GM12878 (cell line): ENCODE data around the gene SYCE3. TPM values are rescaled to one million over a fixed set of nuclear protein-coding genes. Genes with fewer than 3 reads are reported as not detected.

ENCODE experiments used
- ATAC-seq: fragments of 200-7000 bp; cut with Tn5 transposase; 3 replicates; pipeline ENCODE4 v1.9.1; 2020; ENCODE audit warnings: mild to moderate bottlenecking, moderate library complexity
- BruUV-seq: library from RNA; stranded (reverse); fragments of 400-500 nt; replicated peaks from 2 replicates; lab custom pipeline; 2021; lab: Mats Ljungman, UMichigan
- CTCF ChIA-PET: fragments of 300-600 bp; sonication (Branson Sonifier 250); formaldehyde crosslinking; extraction: SDS; loops from one replicate; lab custom pipeline; 2021; ENCODE audit warnings: inconsistent platforms; lab: Yijun Ruan, JAX
- POLR2A ChIA-PET: fragments of 350-600 bp; formaldehyde crosslinking; extraction: SDS; loops from one replicate; lab custom pipeline; 2021; ENCODE audit warnings: inconsistent platforms; lab: Charles Lee
- RAD21 ChIA-PET: fragments of 300-600 bp; sonication (Branson Sonifier 250); formaldehyde crosslinking; loops from one replicate; lab custom pipeline; 2023; ENCODE audit warnings: antibody characterized with exemption; ENCODE audit not compliant: unreplicated experiment; lab: Charles Lee
- SMC1A ChIA-PET: fragments of 300-600 bp; sonication (Branson Sonifier 250); formaldehyde crosslinking; loops from one replicate; lab custom pipeline; 2023; ENCODE audit not compliant: unreplicated experiment, uncharacterized antibody; lab: Charles Lee
- DNase-seq: peaks from one replicate; pipeline ENCODE4 v3.0.0-alpha.2; 2011; ENCODE audit warnings: low read depth, low spot score
- FAIRE-seq: peaks from 3 replicates; lab custom pipeline; 2011; peaks lifted over from hg19 to GRCh38; lab: Jason Lieb, UNC
- H2AFZ ChIP-seq: 2 replicates; pipeline ENCODE4 v1.6.0; 2011; ENCODE audit warnings: low read depth, low read length, control low read depth; ENCODE audit not compliant: control insufficient read depth
- H3K27ac ChIP-seq: 2 replicates; pipeline ENCODE4 v1.5.1; 2011; ENCODE audit warnings: control low read depth; ENCODE audit not compliant: control insufficient read depth, insufficient read depth
- H3K27me3 ChIP-seq, 2 experiments: replicated peaks in 1 of 2; 2 replicates each; pipeline versions ENCODE4 v1.6.0 to v1.6.1; 2011; ENCODE audit warnings: low read length in 1 of 2; ENCODE audit not compliant: control insufficient read depth in 2 of 2, insufficient read depth in 2 of 2
- H3K36me3 ChIP-seq, 2 experiments: 2 replicates each; pipeline ENCODE4 v1.5.1; 2011; ENCODE audit warnings: low read length in 1 of 2; ENCODE audit not compliant: control insufficient read depth in 2 of 2, insufficient read depth in 2 of 2
- H3K4me1 ChIP-seq: 2 replicates; pipeline ENCODE4 v1.6.1; 2011; ENCODE audit warnings: mild to moderate bottlenecking, low read length, moderate library complexity, mixed read lengths; ENCODE audit not compliant: control insufficient read depth, insufficient read depth
- H3K4me2 ChIP-seq: 2 replicates; pipeline ENCODE4 v1.6.0; 2011; ENCODE audit warnings: control low read depth; ENCODE audit not compliant: control insufficient read depth, insufficient read depth
- H3K4me3 ChIP-seq: fragments of 200-600 bp; sonication (generic); 2 replicates; pipeline ENCODE4 v1.5.1; 2016
- H3K79me2 ChIP-seq: 2 replicates; pipeline ENCODE4 v1.6.0; 2011; ENCODE audit warnings: low read length; ENCODE audit not compliant: control insufficient read depth, insufficient read depth
- H3K9ac ChIP-seq: 2 replicates; pipeline ENCODE4 v1.8.0; 2011; ENCODE audit warnings: low read length, control low read depth, mixed read lengths; ENCODE audit not compliant: control insufficient read depth, insufficient read depth
- H3K9me3 ChIP-seq: replicated peaks from 3 replicates; pipeline ENCODE4 v1.5.1; 2011; ENCODE audit warnings: mild to moderate bottlenecking, low read length; ENCODE audit not compliant: control insufficient read depth, insufficient read depth
- H4K20me1 ChIP-seq: 2 replicates; pipeline ENCODE4 v1.6.0; 2011; ENCODE audit not compliant: control insufficient read depth, insufficient read depth
- CEBPB ChIP-seq, 2 experiments: fragments of 150-350 bp in 1 of 2; IDR thresholded peaks; 2 replicates each; pipeline ENCODE4 v1.6.1; 2012 to 2014; ENCODE audit warnings: low read depth in 2 of 2, low read length in 2 of 2, borderline replicate concordance in 1 of 2, inconsistent platforms in 1 of 2
- CEBPZ ChIP-seq: fragments of 150-350 bp; IDR thresholded peaks from 2 replicates; pipeline ENCODE4 v1.6.1; 2016; ENCODE audit warnings: low read depth, low read length
- EGR1 ChIP-seq, 2 experiments: IDR thresholded peaks; 1 replicate in 1 of 2; 2 replicates in 1 of 2; pipeline ENCODE4 v1.6.1; 2011 to 2012; ENCODE audit warnings: low read depth in 2 of 2, low read length in 2 of 2, borderline replicate concordance in 1 of 2, mild to moderate bottlenecking in 1 of 2, moderate library complexity in 1 of 2
- ESRRA ChIP-seq: IDR thresholded peaks from 2 replicates; pipeline ENCODE4 v1.6.1; 2012; ENCODE audit warnings: mild to moderate bottlenecking, low read length, improper control_type of control experiment
- EZH2 ChIP-seq: IDR thresholded peaks from 2 replicates; pipeline ENCODE4 v1.6.1; 2012; ENCODE audit warnings: low read depth, mild to moderate bottlenecking, control low read depth, inconsistent platforms, low read length, borderline replicate concordance; ENCODE audit not compliant: control insufficient read depth
- HDGF ChIP-seq: fragments of 450-650 bp; IDR thresholded peaks from 2 replicates; pipeline ENCODE4 v1.6.1; 2016; ENCODE audit warnings: antibody characterized with exemption
- HSF1 ChIP-seq: fragments of 150-350 bp; IDR thresholded peaks from 2 replicates; pipeline ENCODE4 v1.6.1; 2014; ENCODE audit warnings: mild to moderate bottlenecking, low read depth, low read length
- IKZF1 ChIP-seq: fragments of 450-650 bp; conservative IDR thresholded peaks from 2 replicates; pipeline ENCODE4 v1.6.1; 2017; ENCODE audit warnings: antibody characterized with exemption, mild to moderate bottlenecking
- KAT2A ChIP-seq: conservative IDR thresholded peaks from 2 replicates; pipeline ENCODE4 v1.6.1; 2011; ENCODE audit warnings: low read depth, low read length; ENCODE audit not compliant: control insufficient read depth
- LARP7 ChIP-seq: fragments of 450-650 bp; IDR thresholded peaks from 2 replicates; pipeline ENCODE4 v1.6.1; 2017; ENCODE audit warnings: mild to moderate bottlenecking
- PML ChIP-seq: IDR thresholded peaks from 2 replicates; pipeline ENCODE4 v1.6.1; 2012; ENCODE audit warnings: low read length, inconsistent platforms
- RAD21 ChIP-seq: IDR thresholded peaks from 2 replicates; pipeline ENCODE4 v1.6.1; 2011; ENCODE audit warnings: mild to moderate bottlenecking, low read depth, low read length, moderate library complexity; ENCODE audit not compliant: insufficient read depth
- RBBP5 ChIP-seq: fragments of 200-600 bp; sonication (generic); conservative IDR thresholded peaks from 2 replicates; pipeline ENCODE4 v1.6.1; 2016
- RCOR1 ChIP-seq: conservative IDR thresholded peaks from 2 replicates; pipeline ENCODE4 v1.6.1; 2012; ENCODE audit warnings: low read depth, low read length, improper control_type of control experiment
- SMC3 ChIP-seq: IDR thresholded peaks from 2 replicates; pipeline ENCODE4 v1.6.1; 2011; ENCODE audit warnings: low read length, improper control_type of control experiment, borderline replicate concordance
- TCF12 ChIP-seq: IDR thresholded peaks from 2 replicates; pipeline ENCODE4 v1.6.1; 2011; ENCODE audit warnings: low read depth, mild to moderate bottlenecking, low read length
- WRNIP1 ChIP-seq: IDR thresholded peaks from 2 replicates; pipeline ENCODE4 v1.6.1; 2011; ENCODE audit warnings: low read depth, low read length, improper control_type of control experiment, borderline replicate concordance
- YY1 ChIP-seq: IDR thresholded peaks from 2 replicates; pipeline ENCODE4 v1.6.1; 2011; ENCODE audit warnings: low read depth, mild to moderate bottlenecking, low read length
- ZBED1 ChIP-seq: IDR thresholded peaks from 2 replicates; pipeline ENCODE4 v1.6.1; 2016; ENCODE audit warnings: borderline replicate concordance
- WGBS: methylation state at CpG from one replicate; pipeline ENCODE4 v1.1.6; 2016; ENCODE audit warnings: low lambda C conversion rate; ENCODE audit not compliant: insufficient replicate concordance, insufficient coverage; ENCODE audit errors: missing lambda C conversion rate; 5-methylcytosine and 5-hydroxymethylcytosine counted together
- in situ Hi-C: fragments of 300-500 bp; cut with MboI; formaldehyde crosslinking; loops from 9 replicates; pipeline ENCODE4 v1.14.3; 2018; ENCODE audit warnings: mixed read lengths
- intact Hi-C: fragments of 100-400 bp; cut with micrococcal nuclease; formaldehyde crosslinking; loops from one replicate; pipeline ENCODE4 v1.14.2; 2022; ENCODE audit not compliant: unreplicated experiment
- polyA plus RNA-seq, 11 experiments: library from polyadenylated mRNA; depleted of rRNA in 4 of 11; unstranded in 6 of 11; stranded (reverse) in 5 of 11; fragments of >200 nt; fragmentation: Nextera tagmentation in 4 of 11; fragmentation: Illumina TruSeq in 1 of 11; extraction: Ambion mirVana in 4 of 11; extraction: Trizol in 1 of 11; gene quantifications; 1 replicate in 1 of 11; 2 replicates in 10 of 11; pipeline versions ENCODE4 v1.2.1 to v1.2.3, GENCODE V29; 2011 to 2016; ENCODE audit warnings: inconsistent platforms in 2 of 11, missing spikeins in 2 of 11, low read depth in 1 of 11
- total RNA-seq, 4 experiments: library from RNA; depleted of rRNA in 3 of 4; stranded (reverse); fragments of >200 nt in 3 of 4; fragmentation: Illumina TruSeq in 1 of 4; extraction: Trizol in 1 of 4; gene quantifications; 2 replicates each; pipeline versions ENCODE4 v1.2.1 to v1.2.3, GENCODE V29; 2013 to 2021

SYCE3 gene
- total and polyA plus RNA-seq, 10 of the 15 experiments (the other 5 are each of a cell fraction or from before 2014, with no cell fraction given), result 0.38 to 0.91 (median 0.76) TPM; not detected in 4

- no peak for TF ChIP-seq EGR1 (IDR thresholded peaks at IDR 0.05; ENCODE audit: borderline replicate concordance in 1 of 2, low read depth in 2 of 2, low read length in 2 of 2)
- TF ChIP-seq YY1, result no peak
Observed at GRCh38 chr22:50607659-50608020, 44.9 kb upstream of the SYCE3 start (continued).

GRCh38 chr22:50606946-50607658 is 44.4 kb upstream of the SYCE3 start:
- CTCF ChIA-PET, result interaction anchor here (1.2 kb wide), 1 partner anchor 14 kb away, joined by 6 read pairs; no protein-coding TSS in a partner anchor
- SMC1A ChIA-PET, result no interaction called here

More at GRCh38 chr22:50606946-50607658, 44.4 kb upstream of the SYCE3 start:
- Histone ChIP-seq H2AFZ (no peak overlapping the region), H3K9me3 (no peaks in the 10 kb centered on the region), H3K27ac (no peak overlapping the region), H3K4me1 (no peaks in the 10 kb centered on the region), H3K36me3 (no peaks in the 10 kb centered on the region), H3K4me2 (no peak overlapping the region), H3K79me2 (no peaks in the 10 kb centered on the region), H3K9ac (no peak overlapping the region), H3K27me3 (peaks cover 0 to 6% of the 10 kb centered on the region in 2 experiments; a peak in 3 of 4 replicates), H4K20me1 (no peaks in the 10 kb centered on the region), H3K4me3 (no peak overlapping the region)
- FAIRE-seq (no peak), DNase-seq (no peak), ATAC-seq (no peak)
- 31% methylated on average over 18 of the region's 18 CpGs for WGBS
- ChIA-PET POLR2A (no interaction called here), RAD21 (interaction anchor here (0.9 kb wide), 1 partner anchor 81 kb away, joined by 3 read pairs; the partner anchor contains the start of gene SCO2)
- intact Hi-C loops, result no loop called here
- TF ChIP-seq IKZF1 (no peak), RBBP5 (no peak), CEBPB (IDR thresholded peaks at IDR 0.05; ENCODE audit: borderline replicate concordance in 1 of 2, low read depth in 2 of 2, low read length in 2 of 2) (no peak), PML (no peak), LARP7 (no peak), RAD21 (no peak), HDGF (no peak), ESRRA (no peak), SMC3 (no peak), CEBPZ (no peak), RCOR1 (no peak), HSF1 (no peak), KAT2A (no peak), TCF12 (no peak), EZH2 (no peak), ZBED1 (no peak), WRNIP1 (no peak)
- in situ Hi-C loops, result no loop called here
- BruUV-seq, result no TSS peak
